Thoracic aorta (tissue), 2 donors: ENCODE data around the gene KRT24. TPM values are rescaled to one million over a fixed set of nuclear protein-coding genes. Genes with fewer than 3 reads are reported as not detected.

Experiments
- ATAC-seq: fragments of 150-250 bp; one replicate; pipeline ENCODE4 v1.8.0; 2017; ENCODE audit warnings: low read depth; ENCODE audit not compliant: insufficient number of reproducible peaks, low FRiP score
- DNase-seq: peaks from one replicate; pipeline ENCODE4 v3.0.0-alpha.2; 2020; ENCODE audit warnings: low spot score
- H3K27ac ChIP-seq, 2 donors: fragments of 200-600 bp; sonication (generic); 1 replicate in 1 of 2; 2 replicates in 1 of 2; pipeline ENCODE4 v1.5.1; 2016; ENCODE audit warnings: mild to moderate bottlenecking in 2 of 2, moderate library complexity in 2 of 2
- H3K27me3 ChIP-seq: fragments of 200-600 bp; sonication (generic); replicated peaks from 2 replicates; pipeline ENCODE4 v1.6.0; 2016; ENCODE audit warnings: mild to moderate bottlenecking; ENCODE audit not compliant: insufficient read depth
- H3K36me3 ChIP-seq: fragments of 200-600 bp; sonication (generic); one replicate; pipeline ENCODE4 v1.5.1; 2016
- H3K4me1 ChIP-seq, 2 donors: fragments of 200-600 bp; sonication (generic); 1 replicate in 1 of 2; 2 replicates in 1 of 2; pipeline versions ENCODE4 v1.5.1 to v1.6.0; 2016; ENCODE audit warnings: low read depth in 2 of 2, mild to moderate bottlenecking in 1 of 2; ENCODE audit not compliant: control insufficient read depth in 1 of 2
- H3K4me3 ChIP-seq: fragments of 200-600 bp; sonication (generic); 2 replicates; pipeline ENCODE4 v1.5.1; 2016; ENCODE audit warnings: mild to moderate bottlenecking
- H3K9me3 ChIP-seq: fragments of 200-600 bp; sonication (generic); 2 replicates; pipeline ENCODE4 v1.5.1; 2016
- CTCF ChIP-seq: fragments of 200-600 bp; sonication (generic); IDR thresholded peaks from one replicate; pipeline ENCODE4 v1.5.1; 2019; ENCODE audit warnings: antibody characterized with exemption
- total RNA-seq, 2 donors: library from RNA; depleted of rRNA; stranded (reverse); fragments of >200 nt; gene quantifications; one replicate each; pipeline versions ENCODE4 v1.1.0 to v1.2.3, GENCODE V29; 2016

The KRT24 gene
- total RNA-seq, 2 donors from 2014 or later, result not detected

GRCh38 chr17:40734018-40734417, 30.5 kb upstream of the KRT24 start:
- H3K36me3 ChIP-seq, result no peaks in the 10 kb centered on the region
- no peak for DNase-seq
- no peaks in the 10 kb centered on the region for H3K9me3 ChIP-seq
- H3K27ac ChIP-seq, result no peak overlapping the region
- no peak for TF ChIP-seq CTCF
- ATAC-seq, result no peak
- H3K27me3 ChIP-seq, result no peaks in the 10 kb centered on the region
- H3K4me1 ChIP-seq, result no peaks in the 10 kb centered on the region
- no peak overlapping the region for H3K4me3 ChIP-seq

GRCh38 chr17:40730970-40731369, 27.4 kb upstream of the KRT24 start:
- H3K27ac ChIP-seq, result no peak overlapping the region
- H3K27me3 ChIP-seq, result no peaks in the 10 kb centered on the region
- H3K4me1 ChIP-seq, result no peaks in the 10 kb centered on the region
- H3K4me3 ChIP-seq, result no peak overlapping the region
- DNase-seq (no peak), ATAC-seq (no peak)
- no peak for TF ChIP-seq CTCF
- no peaks in the 10 kb centered on the region for H3K9me3 ChIP-seq
- no peaks in the 10 kb centered on the region for H3K36me3 ChIP-seq

- DNase-seq (no peak), ATAC-seq (no peak)
- Histone ChIP-seq H3K4me1 (no peaks in the 10 kb centered on the region), H3K9me3 (no peaks in the 10 kb centered on the region), H3K36me3 (no peaks in the 10 kb centered on the region), H3K27me3 (no peaks in the 10 kb centered on the region), H3K27ac (no peak overlapping the region), H3K4me3 (no peak overlapping the region)
- no peak for TF ChIP-seq CTCF
These were observed 24.1 kb upstream of the KRT24 start for GRCh38 chr17:40727447-40728231.

GRCh38 chr17:40726919-40727318, 23.4 kb upstream of the KRT24 start:
- no peak for TF ChIP-seq CTCF
- no peak overlapping the region for H3K4me3 ChIP-seq
- H3K9me3 ChIP-seq, result no peaks in the 10 kb centered on the region
- H3K27ac ChIP-seq, result no peak overlapping the region
- H3K4me1 ChIP-seq, result no peaks in the 10 kb centered on the region
- no peak for ATAC-seq
- H3K36me3 ChIP-seq, result no peaks in the 10 kb centered on the region
- DNase-seq, result no peak
- H3K27me3 ChIP-seq, result no peaks in the 10 kb centered on the region

- Histone ChIP-seq H3K27ac (no peak overlapping the region), H3K4me3 (no peak overlapping the region), H3K4me1 (no peaks in the 10 kb centered on the region), H3K36me3 (no peaks in the 10 kb centered on the region), H3K27me3 (no peaks in the 10 kb centered on the region), H3K9me3 (no peaks in the 10 kb centered on the region)
- TF ChIP-seq CTCF, result no peak
- DNase-seq (no peak), ATAC-seq (no peak)
These were observed 21.1 kb upstream of the KRT24 start for GRCh38 chr17:40724656-40725055.
